SU-DHL-6 (cell line): ENCODE results near the gene HBG1.

Experiments
- CTCF ChIP-seq: fragments of 200-600 bp; sonication (generic); IDR thresholded peaks from one replicate; pipeline ENCODE4 v1.5.1; 2017; ENCODE audit warnings: antibody characterized with exemption, mild to moderate bottlenecking, low read length, moderate library complexity; ENCODE audit not compliant: insufficient read depth, poor library complexity, severe bottlenecking
- EZH2phosphoT487 ChIP-seq: fragments of 200-600 bp; sonication (generic), shearing (Covaris generic); conservative IDR thresholded peaks from 2 replicates; pipeline ENCODE4 v1.6.1; 2018; ENCODE audit warnings: mild to moderate bottlenecking, antibody characterized with exemption, low read length, moderate library complexity, mixed read lengths

GRCh38 chr11:5251746-5252145 is 2.1 kb upstream of the HBG1 start:
- TF ChIP-seq CTCF (no peak), EZH2phosphoT487 (no peak)
